PFSK-1 (cell line): ENCODE data around the gene MS4A18.

Experiments used
- FOXP2 ChIP-seq: optimal IDR thresholded peaks from 2 replicates; pipeline ENCODE3; 2011; ENCODE audit warnings: borderline replicate concordance, control low read depth, inconsistent platforms; ENCODE audit not compliant: insufficient read depth; ENCODE audit errors: extremely low read length, extremely low read depth
- POLR2AphosphoS5 ChIP-seq: IDR thresholded peaks from 2 replicates; pipeline ENCODE4 v1.6.1; 2012; ENCODE audit warnings: low read depth, mild to moderate bottlenecking, control low read depth, low read length, moderate library complexity
- REST ChIP-seq, 2 experiments: IDR thresholded peaks; 2 replicates each; pipeline versions ENCODE4 v1.6.1 to v1.8.0; 2011 to 2012; ENCODE audit warnings: low read depth in 2 of 2, low read length in 2 of 2, control low read depth in 1 of 2, inconsistent platforms in 1 of 2, mild to moderate bottlenecking in 1 of 2, moderate library complexity in 1 of 2; ENCODE audit not compliant: insufficient read depth in 1 of 2
- SIN3A ChIP-seq: IDR thresholded peaks from 2 replicates; pipeline ENCODE4 v1.6.1; 2012; ENCODE audit warnings: mild to moderate bottlenecking, low read length, moderate library complexity, borderline replicate concordance; ENCODE audit not compliant: insufficient read depth
- TAF1 ChIP-seq: IDR thresholded peaks from 2 replicates; pipeline ENCODE4 v1.6.1; 2012; ENCODE audit warnings: low read length, control low read depth, borderline replicate concordance; ENCODE audit not compliant: insufficient read depth

MS4A18 gene

DNA sequence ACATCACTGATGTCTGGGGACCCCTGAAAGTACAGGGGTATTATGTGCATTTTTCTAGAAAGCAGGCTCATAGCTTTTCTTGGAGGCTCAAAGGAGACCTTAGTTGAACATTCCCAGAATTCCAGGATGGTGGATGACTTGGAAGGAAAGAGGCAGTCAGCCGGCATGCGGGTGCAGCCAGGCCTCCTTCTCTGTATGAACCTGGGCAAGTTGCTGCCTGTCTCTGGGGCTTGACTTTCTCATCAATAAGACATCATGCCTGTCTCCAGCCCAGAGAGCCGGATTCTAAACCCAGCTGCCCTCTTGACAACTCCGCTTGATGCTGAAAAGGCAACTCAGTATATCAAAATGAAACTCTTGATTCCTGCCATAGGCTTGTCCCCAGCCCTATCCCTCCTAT lies 44.8 kb downstream of the MS4A18 start:
- TF ChIP-seq SIN3A (no peak), TAF1 (no peak), POLR2AphosphoS5 (no peak)

DNA sequence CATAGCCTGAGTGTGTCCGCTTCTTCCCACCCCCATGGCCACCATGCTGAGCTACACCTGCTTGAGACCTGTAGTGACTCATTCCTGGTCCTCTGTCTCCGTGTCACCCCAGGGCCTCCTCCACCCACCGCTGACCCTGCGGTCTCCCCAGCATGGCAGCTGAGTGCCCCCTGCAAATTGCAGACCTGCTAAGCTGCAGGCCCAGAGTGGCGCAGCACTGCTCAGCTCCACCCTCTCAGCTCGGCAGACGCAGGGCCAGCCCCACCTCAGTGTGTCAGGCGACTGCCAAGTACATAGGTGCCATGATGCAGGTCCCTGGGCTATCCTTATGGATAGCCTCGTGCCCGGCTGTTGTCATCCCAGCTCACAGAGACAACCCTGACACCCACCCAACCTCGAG lies 45.3 kb downstream of the MS4A18 start:
- TF ChIP-seq POLR2AphosphoS5: no peak
- no peak for TF ChIP-seq SIN3A
- no peak for TF ChIP-seq FOXP2
- TF ChIP-seq REST (IDR thresholded peaks at IDR 0.05; ENCODE audit: insufficient read depth in 1 of 2, low read depth in 2 of 2, low read length in 2 of 2): no peak
- TF ChIP-seq TAF1: no peak

DNA sequence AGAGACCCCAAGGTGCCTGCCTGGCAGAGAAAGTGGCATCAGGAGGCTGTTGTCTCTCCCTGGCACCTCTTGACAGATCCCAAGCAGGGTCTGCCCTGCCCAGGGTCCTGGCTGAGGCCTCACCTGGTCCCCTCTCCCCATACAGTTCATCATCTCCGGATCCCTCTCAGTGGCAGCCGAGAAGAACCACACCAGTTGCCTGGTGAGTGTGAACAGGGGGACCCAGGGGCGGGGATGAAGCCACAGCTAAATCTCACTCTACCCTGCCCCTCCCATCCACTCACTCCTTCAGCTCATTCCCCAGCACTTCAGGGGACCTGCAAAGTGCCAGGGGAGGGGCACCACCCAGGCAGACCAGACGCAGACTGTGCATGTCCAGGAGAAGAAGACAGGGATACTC lies 46.6 kb downstream of the MS4A18 start:
- TF ChIP-seq TAF1 (no peak), FOXP2 (no peak), REST (IDR thresholded peaks at IDR 0.05; ENCODE audit: insufficient read depth in 1 of 2, low read depth in 2 of 2, low read length in 2 of 2) (no peak), POLR2AphosphoS5 (no peak), SIN3A (no peak)

- TF ChIP-seq TAF1: no peak
- TF ChIP-seq SIN3A: no peak
- no peak for TF ChIP-seq FOXP2
- TF ChIP-seq POLR2AphosphoS5: no peak
- TF ChIP-seq REST (IDR thresholded peaks at IDR 0.05; ENCODE audit: insufficient read depth in 1 of 2, low read depth in 2 of 2, low read length in 2 of 2): no peak
Measured at GRCh38 chr11:60771879-60772525, 47.5 kb downstream of the MS4A18 start.

- TF ChIP-seq TAF1: no peak
- no peak for TF ChIP-seq POLR2AphosphoS5
- no peak for TF ChIP-seq SIN3A
- TF ChIP-seq REST (IDR thresholded peaks at IDR 0.05; ENCODE audit: insufficient read depth in 1 of 2, low read depth in 2 of 2, low read length in 2 of 2): no peak
Measured at GRCh38 chr11:60772666-60773065, 48.1 kb downstream of the MS4A18 start.
